ENCODE results near the gene CLRN2. TPM values are rescaled to one million over a fixed set of nuclear protein-coding genes. Genes with fewer than 3 reads are reported as not detected.
"Not testable (repeated sequence)": the region's sequence is repeated elsewhere in the genome, so short reads cannot be mapped to it uniquely, and the experiment has no call there.

CLRN2 gene
- total RNA-seq, 1 experiment from 2014 or later = not detected

DNA sequence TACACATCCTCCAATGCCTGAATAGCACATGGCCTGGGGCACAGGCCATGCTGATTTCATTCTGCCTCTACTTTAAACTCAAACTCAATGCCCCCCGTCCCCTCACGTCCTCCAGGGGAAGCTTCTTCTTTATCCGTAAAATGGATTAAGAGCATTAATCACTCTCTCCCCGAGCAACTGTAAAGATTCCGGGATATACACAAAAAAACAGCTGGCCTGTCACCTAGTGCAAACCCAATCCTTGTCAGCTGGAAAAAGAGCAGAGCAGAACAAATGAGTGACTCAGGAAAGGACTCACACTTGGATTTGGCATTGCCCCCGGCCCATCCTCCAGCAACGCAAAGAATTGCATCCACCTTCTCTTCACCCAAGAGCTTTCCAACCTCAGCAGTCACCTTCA lies 10.9 kb upstream of the CLRN2 start:
- no peak for DNase-seq (ENCODE audit: low read depth)

DNA sequence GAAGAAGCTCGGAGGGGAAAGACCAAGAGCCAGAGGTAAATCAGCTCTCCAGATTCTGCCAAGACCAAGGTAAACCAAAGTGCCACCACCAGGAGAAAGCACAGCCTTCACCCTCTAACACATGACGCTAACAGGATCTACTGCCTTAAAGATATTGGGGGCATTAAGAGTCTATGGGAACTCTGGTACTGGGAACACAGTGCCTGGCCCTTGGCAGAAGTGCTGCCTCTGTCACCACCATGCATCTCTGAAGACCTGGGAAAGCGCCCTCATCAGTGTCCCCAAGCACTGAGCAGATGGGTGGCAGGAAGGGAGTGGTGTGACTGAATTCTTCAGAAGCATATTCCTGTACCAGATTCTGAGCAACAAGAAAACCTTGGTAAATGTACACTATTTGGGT lies 4.4 kb upstream of the CLRN2 start:
- DNase-seq (ENCODE audit: low read depth) = no peak

DNA sequence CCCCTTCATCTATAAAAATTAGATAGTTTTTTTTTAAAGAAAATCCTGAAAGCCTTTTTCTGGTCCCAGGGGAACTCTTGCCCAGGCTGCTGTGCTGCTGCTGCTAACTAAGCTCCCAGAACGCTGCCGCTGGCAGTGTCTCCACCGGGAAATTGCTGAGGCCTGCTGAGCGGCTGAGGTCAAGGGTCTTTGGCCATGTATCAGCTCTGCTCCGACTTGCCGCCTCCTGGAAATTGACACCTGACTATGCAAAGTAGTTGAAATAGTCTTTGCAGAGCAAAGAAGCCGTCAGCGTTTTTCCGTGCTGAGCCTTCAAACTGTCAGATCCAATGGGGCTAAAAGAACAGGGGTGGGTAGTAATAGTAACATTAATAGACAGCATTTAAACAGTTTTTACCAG lies 3.9 kb upstream of the CLRN2 start:
- no peak for DNase-seq (ENCODE audit: low read depth)

DNA sequence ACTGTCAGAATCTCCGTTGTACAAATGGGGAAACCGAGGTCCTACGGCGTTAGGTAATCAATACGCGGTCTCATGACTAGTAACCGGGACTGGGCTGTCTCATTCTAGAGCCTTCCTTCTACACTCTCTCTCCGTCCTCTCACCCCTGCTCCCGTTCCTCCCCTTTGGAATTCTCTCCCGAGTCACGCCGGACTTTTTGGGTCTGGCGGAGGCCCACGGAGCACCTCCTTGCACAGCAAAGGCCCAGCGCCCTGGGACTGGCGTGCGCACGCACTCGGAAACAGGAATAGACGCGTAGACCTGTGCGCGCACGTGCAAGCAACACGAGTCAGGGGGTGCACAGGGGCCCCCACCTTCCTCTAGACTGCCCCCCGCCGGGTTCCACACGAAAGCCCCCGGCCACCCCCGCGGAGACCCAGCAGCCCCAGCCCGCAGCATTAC lies 3.4 kb upstream of the CLRN2 start:
- DNase-seq (ENCODE audit: low read depth) = peak; percentile 46

DNA sequence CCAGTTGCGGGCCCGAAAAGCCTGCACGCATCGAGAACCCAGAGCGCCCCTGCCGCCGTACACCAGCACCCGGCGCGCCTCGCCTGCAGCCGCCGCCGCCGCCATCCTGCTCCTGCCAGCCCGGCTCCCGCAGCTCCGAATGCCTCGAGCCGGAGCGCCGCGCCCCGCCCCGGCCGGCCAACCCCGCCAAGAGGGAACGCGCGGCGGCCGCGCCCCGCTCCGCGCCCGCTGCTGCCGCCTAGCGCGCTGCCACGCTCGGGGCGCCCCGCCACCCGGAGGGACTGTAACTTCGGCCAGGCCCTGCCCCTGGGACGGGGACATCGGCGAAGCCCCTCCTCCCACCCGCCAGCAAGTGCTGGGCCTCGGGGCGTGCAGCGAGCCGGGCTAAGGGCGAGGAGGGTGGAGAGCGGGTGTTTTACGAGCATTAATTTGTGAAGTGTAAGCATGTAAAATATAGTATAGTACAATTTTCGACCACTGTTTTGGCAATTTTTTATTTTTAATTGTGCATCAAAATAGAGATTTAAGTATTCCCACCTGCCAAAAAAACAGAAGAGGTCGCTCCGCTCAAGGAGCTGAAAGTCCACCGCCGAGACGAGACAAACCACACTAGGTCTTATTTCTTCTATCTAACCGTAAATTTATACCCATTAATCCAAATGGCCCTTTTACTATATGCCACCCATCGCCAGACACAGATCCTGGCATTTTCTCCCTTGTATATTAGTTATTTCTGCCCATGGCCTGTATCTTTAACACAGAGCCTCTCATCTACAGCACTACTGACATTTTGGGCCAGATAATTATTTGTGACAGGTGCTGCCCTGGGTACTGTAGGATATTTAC lies 2.8 kb upstream of the CLRN2 start, which contains the start of gene QDPR:
Gene QDPR (minus strand): TSS at position 141 of the 846 bp plus-strand sequence. CDS start 36 bp downstream, at position 105.
- peak; percentile 53 for DNase-seq (ENCODE audit: low read depth)

DNA sequence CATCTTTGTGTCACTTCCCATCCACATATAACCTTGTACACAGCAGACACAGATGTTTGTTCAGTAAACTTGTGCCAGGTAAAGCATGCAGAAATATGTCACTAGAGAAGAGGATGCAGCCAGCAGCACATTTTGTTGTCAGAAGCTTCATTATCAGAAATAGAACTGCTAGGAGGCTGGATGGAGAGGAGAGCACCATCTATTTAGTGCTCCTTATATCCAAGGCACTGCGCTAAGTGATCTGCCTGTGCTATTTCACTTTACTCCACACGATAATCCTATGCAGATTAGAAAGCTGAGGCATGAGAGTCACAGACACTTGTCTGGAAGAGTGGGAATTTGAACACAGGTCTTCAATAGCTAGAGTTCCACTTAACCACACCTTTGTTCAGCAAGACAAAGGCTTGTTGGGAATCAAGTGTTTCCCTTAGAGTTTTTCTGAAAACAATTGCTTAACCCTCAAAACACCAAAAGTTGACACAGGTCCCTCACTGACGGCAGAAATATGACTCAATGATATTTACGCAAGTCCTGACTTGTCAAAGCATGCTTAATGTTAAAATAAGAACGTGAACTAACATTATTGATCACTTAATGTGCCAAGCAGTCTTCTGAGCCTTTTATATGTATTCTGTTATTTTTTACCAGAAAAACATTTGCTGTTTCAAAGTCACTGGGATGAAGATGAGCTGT lies 1.8 kb upstream of the CLRN2 start:
- no peak for DNase-seq (ENCODE audit: low read depth)

DNA sequence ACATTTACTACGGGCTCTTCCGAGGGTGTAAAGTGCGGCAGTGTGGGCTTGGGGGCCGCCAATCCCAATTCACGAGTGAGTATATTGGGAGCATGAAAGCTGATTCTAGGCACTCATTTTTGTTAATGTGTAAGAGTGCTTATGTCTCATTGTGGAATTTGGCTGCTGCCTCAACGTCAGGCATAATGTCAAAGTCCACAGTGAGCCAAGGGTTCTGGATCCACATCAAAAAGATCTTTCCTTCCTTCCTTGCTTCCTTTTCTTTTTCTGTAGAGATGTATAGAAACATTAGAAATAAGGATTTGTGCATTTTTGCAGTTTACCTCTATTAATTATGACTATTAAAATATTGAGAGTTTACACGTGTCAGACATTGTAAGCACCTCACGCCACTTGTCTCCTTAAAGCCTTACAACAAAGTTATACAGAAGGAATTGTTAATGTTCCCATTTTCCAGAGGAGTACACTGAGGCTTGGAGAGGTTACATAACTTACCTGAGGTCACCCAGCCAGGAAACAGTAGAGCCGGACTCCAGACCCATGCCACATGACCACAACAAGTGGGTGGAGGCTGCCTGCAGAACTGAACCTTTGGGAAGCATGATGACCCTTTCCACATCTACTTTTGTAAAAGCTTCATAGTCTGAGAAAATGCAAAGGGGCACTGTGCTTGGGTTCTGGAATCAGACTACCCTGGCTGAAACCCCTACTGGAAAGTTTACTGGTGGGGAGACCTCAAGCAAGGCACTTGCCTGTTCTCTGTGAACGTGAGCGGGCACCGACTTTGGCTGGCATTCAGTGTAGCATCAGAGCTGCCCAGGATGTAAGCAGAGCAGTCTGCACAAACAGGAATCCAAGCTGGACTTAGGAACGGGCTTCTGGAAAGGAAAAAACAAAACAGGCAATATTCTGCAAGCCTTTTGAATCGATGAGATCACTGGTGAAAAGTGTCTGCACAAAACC lies 761 bp downstream of the CLRN2 start:
- DNase-seq (ENCODE audit: low read depth) = no peak

DNA sequence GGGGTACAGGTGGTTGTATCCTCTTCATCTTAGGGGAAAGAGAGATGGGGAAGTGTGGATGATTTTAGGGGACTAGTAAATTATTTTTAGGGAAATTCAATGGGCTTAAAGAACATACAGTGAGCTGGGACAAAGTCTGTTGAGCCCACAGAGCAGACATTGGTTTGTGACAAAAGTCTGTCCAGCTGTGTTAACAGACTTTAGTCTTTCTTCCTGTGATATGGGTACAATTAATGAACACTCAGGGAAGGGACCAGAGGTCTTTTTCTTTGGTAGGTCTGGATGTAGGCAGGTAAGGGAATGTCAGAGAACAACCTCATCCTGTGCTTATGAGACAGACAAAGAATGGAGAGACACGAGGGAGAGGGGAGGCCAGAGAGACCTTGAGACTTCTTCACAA lies 2.0 kb downstream of the CLRN2 start:
- no peak for DNase-seq (ENCODE audit: low read depth)

DNA sequence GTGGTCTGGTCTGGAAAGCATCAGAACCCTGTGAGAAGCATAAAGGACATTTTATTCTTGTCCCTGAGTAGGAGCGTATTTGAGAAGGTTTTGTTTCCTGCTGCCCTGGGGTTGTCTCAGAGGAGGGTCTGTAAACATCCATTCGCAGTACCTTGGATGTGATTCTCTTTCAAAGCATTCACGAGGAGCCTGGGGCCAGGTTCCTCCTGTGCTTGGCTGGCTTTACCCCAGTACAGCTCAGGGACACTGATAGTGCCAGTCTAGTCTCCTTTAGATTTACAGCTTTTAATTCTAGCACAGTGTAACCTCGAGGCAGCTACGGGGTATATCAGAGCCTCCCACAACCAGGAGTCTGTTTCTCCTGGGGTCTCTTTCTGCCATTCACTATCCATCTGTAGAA lies 2.7 kb downstream of the CLRN2 start:
- DNase-seq (ENCODE audit: low read depth) = no peak

DNA sequence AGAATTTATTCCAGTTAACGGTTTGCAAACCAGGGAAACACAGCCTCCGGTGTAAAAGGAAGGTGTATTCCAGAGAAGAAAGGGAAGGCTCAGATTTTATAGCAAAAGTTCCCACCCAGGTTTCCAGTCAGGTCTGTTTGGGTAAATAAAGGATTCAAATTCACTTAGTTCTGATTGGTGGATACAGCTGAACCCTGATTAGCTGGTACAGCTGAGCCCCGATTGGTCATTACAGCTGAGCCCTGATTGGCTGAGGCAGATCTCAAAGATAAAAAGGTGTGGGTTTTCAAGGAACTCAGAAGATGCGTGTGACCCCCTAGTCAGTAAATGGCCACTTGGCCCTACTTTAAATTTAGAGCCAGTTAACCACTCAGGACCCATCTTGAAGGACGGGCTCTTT lies 6.6 kb downstream of the CLRN2 start:
- DNase-seq (ENCODE audit: low read depth) = no peak

DNA sequence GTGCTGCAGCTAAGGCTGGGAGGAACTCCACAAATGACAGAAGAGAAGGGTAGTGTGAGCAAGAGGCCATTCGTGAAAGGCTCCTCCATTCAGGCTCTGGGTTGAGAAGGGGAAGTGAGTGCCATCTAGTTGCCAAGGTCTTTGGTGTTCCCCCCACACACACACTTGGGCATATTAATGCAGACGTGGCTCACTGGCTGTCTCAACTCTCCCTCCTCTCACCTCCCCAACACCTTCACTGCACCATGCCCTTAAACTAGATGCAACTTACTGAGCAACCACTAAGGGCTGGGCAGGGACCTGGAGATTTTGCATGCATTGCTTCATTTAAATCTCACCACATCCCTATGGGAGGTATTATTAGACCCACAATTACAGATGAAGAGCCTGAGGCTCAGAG lies 8.7 kb downstream of the CLRN2 start:
- DNase-seq (ENCODE audit: low read depth) = no peak

DNA sequence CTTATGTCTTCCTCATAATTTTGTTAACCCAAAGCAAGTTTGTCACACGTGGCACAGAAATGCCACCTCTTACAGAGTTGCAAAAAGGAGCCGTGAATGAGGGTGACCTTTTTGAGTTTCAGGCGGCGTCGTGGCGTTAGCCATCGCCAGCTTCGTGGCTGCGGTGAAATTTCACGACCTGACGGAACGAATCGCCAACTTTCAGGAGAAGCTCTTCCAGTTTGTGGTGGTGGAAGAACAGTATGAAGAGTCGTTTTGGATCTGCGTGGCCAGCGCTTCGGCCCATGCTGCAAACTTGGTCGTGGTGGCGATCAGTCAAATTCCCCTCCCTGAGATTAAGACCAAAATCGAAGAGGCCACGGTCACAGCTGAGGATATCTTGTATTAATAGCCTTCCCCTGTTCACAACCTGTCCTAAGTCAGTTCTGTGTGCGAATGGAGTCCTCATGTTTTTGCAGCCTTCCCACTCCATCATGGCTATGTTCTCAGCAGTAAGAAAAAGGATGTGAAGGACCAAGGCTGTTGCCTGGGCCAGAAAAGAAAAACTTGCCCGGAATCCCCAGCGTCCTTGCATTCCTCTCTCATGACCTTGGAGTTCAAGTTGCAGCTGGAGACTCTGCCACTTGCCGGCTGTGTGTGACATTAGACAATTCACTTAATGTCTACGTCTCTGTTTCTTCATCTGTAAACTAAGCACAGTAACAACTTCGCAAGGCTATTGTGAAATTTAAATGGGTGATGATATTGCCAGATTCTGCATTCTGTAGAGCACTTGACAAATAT lies 11.9 kb downstream of the CLRN2 start:
- DNase-seq (ENCODE audit: low read depth) = no peak

DNA sequence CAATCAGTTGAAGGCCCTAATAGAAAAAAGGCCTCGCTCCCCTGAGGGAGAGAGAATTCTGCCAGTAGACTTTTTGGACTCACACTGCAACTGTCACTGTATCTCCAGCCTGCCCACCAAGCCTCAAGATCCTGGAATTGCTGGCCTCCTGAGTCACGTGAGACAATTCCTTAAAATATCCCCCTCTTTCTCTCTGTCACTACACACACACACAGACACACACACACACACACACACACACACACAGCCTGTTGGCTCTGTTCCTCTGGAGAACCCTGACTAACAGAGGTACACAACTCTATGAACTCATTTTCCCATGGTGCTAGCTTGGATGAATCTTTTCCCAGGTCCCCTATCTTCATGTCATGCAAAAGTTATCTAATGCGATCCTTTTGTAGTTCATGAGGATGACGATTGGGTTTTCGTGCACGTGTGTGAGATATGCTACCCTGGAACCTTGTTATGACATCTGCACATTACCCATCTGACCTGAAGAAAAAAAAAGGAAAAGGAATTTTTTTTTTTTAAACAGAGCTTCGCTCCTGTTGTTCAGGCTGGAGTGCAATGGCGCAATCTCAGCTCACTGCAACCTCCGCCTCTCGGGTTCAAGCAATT lies 13.7 kb downstream of the CLRN2 start:
- no peak for DNase-seq (ENCODE audit: low read depth)

DNA sequence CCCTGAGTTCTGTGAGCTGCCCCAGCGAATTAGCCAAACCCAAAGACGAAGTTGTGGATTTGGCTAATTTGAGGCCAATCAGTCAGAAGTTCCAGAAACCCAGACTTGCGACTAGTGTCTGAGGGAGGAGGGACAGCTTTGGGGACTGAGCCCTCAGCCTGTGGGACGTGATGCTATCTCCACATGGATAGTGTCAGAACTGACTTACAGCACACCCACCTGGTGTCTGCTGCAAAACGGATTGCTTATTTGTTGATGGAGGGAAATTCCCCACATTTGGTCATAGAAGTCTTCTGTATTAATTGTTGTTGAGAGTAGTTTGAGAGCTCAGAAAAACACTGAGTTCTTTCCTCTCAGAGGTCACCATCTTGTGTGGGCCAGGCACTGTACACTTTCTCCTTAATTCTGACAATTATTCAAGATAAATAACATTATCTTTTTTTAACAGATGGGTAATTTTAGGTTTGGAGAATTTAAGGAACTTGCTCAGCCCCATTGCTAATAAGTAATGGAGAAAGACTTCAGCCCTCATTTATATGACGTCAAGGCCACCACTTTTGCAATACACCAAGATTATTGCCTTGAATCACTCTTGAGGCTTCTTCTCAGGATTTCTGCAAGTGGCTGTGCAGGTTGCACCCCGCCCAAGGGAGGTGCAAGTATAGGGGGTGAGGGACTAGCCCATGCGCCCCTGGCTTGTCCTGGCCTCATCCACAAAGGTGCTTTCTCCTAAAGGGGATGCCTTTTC lies 16.7 kb downstream of the CLRN2 start:
- DNase-seq (ENCODE audit: low read depth) = no peak

DNA sequence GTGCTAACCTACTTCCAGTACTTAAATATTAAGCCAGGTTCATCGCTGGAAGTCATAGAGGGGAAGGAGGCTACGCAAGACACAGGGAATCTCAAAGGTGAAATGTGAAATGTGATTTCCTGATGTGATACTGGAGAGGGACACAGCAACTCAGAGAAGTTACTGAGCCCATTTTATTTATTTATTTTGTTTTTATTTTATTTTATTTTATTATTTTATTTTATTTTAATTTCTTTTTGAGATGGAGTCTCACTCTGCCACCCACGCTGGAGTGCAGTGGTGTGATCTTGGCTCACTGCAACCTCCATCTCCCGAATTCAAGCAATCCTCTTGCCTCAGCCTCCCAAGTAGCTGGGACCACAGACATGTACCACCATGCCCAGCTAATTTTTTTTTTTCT lies 19.7 kb downstream of the CLRN2 start:
- no peak for DNase-seq (ENCODE audit: low read depth)

DNA sequence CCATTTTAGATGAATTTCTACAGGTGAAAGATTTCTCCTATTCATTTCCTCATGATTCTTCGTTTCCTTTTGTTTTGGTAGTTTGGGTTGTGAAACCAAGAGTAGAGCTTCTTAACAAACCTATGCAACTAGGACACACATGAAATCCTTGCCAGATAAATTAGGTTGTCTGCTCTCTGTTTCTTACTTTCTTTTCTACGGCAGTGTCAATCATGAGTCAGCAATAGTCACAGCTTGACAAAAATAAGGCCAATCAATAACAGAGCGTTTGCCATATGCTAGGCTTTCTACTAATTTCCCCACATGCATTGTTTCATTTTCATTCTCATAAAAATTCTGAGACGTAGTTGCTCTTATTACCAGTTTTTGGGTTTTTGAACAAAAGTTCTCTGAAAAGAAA lies 20.3 kb downstream of the CLRN2 start:
- no peak for DNase-seq (ENCODE audit: low read depth)

DNA sequence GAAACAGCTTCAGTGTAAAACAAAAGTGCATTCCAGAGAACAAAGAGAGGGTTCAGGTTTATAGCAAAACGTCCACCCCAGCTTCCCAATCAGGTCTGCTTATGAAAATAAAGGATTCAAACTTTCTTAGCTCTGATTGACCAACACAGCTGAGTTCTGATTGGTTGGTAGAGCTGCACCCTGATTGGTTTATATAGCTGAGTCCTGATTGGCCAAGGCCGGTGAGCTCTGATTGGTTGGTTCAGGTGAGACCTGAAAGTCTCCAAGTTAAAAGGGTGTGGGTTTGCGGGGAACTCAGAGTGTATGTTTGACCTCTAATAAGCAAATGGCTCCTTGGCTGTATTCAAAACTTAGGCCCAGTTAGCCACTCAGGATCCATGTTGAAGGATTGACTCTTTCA lies 20.9 kb downstream of the CLRN2 start:
- DNase-seq (ENCODE audit: low read depth) = peak; percentile 27

DNA sequence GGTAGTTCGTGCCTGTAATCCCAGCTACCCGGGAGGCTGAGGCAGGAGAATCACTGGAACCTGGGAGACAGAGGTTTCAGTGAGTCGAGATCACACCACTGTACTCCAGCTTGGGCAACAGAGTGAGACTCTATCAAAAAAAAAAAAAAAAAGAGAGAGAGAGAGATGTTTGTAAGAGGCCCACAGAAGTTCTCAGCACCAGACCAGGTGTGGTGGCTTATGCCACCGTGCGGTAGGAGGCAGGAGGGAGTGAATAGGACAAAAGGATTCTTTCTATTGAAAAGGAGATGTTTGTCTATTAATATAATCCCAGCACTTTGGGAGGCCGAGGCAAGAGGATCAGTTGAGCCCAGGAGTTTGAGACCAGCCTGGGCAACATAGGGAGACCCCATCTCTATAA lies 22.1 kb downstream of the CLRN2 start:
- DNase-seq (ENCODE audit: low read depth) = not testable (repeated sequence)

DNA sequence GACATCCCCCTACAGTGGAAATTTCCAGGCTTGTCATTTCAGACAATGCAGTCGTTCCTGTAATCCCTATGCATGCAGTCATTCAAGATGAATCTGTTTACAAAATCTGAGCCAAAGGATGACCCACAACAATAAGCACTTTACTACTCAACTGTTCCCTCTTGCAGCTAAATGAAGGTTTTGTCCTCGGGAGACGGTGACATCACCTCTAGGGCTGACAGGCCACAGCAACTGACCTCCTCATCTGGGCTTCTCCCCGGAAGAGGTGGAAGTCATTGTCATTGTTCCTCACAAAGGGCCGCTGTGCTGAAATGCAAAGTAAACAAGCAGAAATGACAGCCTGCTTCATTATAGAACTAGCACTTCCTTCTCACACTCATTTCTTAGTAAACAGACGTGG lies 29.2 kb downstream of the CLRN2 start:
- DNase-seq (ENCODE audit: low read depth) = peak; percentile 42

DNA sequence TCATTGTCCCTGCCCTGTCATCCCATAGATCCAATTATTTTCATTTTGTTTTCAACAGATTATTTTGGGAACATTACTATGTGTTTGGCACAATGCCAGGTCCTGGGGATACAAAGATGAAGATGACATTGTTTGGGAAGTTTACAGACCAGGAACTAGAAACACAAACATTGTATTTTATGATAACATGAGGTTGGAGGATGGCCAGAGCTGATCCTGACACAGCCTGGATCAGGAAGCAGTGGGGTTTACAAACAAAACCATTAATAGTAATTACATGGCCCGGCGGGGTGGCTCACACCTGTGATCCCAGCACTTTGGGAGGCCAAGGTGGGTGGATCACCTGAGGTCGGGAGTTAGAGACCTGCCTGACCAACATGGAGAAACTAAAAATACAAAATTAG lies 29.9 kb downstream of the CLRN2 start:
- no peak for DNase-seq (ENCODE audit: low read depth)

Data from LHCN-M2 (cell line).